ENCODE data around the gene MAS1. TPM values are rescaled to one million over a fixed set of nuclear protein-coding genes. Genes with fewer than 3 reads are reported as not detected.
A peak's percentile ranks its signal among the peaks of the same experiment; 100 is the strongest.
"Not testable (repeated sequence)": the region's sequence is repeated elsewhere in the genome, so short reads cannot be mapped to it uniquely, and the experiment has no call there.

MAS1 gene
- total RNA-seq, 1 donor from 2014 or later: not detected

DNA sequence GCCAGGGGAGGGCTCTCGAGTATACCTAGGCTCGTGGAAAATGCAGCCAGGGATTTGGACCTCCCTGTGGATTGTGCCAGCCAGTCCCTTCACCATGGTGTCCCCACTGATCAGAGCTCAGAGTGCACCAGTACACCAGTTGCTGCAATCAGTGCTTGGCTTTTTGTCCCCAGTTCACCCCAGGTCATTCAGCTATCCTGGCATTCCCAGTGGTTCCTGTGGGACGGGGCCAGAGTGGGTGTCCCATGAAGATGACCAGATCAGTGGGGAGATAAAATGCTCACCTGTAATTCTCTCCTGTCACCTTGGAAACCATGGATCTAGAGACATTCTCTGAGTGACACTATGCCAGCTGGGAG lies 23.8 kb downstream of the MAS1 start:
- DNase-seq (ENCODE audit: low spot score) (peak; percentile 85), ATAC-seq (peak; percentile 92)

DNA sequence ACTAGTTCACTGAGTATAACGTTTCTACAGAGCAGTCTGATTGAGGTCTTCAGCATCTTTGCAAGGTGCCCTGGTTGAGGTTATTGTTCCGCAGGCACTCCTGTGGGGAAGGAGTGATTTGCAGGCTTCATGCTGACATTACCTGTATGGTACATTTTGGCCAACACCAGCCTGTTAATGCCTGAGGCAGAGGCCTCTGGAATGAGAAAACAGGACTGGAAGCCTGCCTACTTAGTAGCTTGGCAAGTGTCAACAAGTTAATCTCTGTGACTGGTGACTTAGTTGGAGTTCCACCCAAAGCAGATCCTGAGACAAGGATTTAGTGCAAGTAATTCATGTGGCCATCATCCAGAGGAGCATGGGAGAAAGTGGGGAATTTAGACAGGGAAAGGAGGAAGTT lies 24.6 kb downstream of the MAS1 start:
- ATAC-seq: peak; percentile 44
- peak; percentile 42 for DNase-seq (ENCODE audit: low spot score)

DNA sequence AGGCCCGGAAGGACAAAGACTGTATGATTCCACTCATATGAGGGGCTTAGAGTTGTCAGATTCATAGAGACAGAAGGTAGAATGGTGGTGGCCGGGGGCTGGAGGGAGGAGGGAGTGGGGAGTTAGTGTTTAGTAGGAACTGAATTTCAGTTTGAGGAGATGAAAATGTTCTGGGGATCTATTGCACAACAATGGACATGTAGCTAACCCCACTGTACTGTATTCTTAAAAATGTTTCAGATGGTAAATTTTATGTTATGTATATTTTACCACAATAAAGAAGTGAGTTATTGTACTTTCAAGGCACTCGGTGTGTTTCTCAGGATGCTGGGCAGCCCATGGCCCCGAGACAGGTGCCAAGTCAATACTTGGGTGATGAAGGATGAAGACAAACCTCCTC lies 25.4 kb downstream of the MAS1 start:
- no peak for DNase-seq (ENCODE audit: low spot score)
- ATAC-seq: no peak

- ATAC-seq (peak; percentile 73), DNase-seq (ENCODE audit: low spot score) (peak; percentile 54)
Measured at GRCh38 chr6:159916752-159917151, 26.0 kb downstream of the MAS1 start.

DNA sequence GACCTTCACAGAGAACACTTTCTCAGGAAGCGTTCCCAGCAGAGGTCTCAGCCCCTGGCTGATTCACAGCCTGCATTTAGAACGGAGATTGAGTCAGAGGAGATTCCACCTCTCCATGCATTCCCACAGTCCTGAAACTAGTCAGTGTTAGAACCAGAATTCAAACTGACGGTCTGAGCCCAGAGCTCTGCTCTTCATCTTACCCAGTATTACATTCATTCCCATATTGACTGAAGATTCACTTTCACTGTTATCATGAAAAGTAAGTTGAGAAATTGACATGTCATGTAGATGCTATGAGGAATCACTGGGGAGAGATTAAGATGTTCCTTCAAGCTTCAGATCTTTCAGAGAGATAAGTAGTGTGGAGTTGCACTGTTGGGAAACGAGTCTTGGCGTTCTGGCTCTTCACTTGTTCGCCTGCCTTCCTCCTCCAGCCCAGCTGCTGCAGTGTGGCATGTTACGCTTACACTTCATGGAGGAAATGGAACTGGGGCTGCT lies 28.3 kb downstream of the MAS1 start:
- no peak for ATAC-seq

DNA sequence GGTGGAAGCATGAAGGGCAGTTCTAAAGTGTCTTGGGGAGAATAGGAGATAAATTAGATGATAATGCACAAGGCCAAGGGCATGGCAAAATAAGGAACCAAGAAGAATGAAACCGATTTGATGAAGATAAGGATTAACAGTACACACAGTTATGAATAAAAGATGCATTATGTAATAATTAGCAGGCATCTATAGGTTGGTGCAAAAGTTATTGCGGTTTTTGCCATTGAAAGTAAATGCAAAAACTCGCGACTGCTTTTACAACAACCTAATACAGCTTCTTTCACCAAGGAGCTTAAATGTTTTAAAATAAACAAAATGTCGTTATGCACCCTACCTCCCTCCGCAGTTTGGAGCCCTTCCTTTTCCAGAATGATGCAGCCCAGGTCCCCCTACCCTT lies 29.0 kb downstream of the MAS1 start:
- ATAC-seq: no peak
- DNase-seq (ENCODE audit: low spot score): no peak

More for the DNA sequence above, 28.3 kb downstream of the MAS1 start:
- no peak for DNase-seq (ENCODE audit: low spot score)

DNA sequence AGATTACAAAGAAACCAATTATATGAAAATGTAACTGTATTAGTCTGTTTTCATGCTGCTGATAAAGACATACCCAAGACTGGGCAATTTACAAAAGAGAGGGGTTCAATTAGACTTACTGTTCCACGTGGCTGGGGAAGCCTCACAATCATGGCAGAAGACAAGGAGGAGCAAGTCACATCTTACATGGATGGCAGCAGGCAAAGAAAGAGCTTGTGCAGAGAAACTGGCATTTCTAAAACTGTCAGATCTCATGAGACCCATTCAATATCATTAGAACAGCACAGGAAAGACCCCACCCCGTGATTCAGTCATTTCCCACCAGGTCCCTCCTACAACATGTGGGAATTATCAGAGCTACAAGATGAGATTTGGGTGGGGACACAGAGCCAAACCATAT lies 33.4 kb downstream of the MAS1 start:
- DNase-seq (ENCODE audit: low spot score); ATAC-seq: not testable (repeated sequence)

DNA sequence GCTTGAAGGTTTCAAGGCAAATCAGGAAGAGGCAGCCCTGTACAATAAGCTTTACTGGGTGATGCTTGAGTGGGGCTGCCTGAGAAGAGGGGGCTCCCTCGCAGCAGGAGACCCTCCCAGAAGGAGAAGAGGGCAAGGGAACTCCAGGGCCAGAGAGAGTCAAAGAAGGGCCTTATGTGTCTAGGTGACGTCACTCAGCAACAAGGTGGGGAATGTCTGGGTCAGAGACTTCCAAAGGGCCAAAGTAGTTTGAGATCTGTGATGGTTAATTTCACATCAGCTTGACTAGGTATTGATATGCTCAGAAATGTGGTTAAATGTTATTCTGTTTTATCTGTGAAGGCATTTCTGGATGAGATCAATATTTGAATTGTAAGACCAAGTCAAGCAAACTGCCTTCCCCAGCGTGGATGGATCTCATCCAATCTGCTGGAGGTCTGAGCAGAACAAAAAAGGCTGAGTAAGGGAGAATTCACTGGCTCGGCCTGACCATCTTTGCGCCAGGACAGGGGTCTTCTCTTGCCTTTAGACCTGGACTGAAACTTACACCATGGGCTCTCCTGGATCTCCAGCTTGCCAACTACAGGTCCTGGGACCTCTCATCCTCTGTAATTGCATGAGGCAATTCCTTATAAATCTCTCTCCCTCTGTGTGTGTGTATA lies 35.9 kb downstream of the MAS1 start:
- DNase-seq (ENCODE audit: low spot score): no peak
- peak; percentile 47 for ATAC-seq

DNA sequence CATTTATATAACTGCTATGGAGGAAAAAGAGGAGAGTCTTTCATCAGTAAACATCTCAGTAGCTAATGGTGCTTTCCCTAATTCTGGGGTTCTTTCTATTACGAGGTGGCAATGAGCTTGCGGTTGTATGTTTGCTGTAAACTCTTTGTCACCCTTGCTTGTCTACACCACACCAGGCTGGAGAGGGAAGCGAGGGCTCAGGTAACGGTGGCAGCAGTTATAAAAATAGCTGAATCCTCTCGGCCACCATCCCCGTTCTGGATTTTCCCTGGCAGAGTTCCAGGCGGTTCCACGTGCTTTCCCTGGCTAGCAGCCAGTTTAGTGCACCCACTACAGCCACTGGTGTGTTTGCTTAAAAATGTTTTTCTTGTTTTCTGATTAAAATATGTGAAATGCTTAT lies 39.0 kb downstream of the MAS1 start:
- DNase-seq (ENCODE audit: low spot score): no peak
- ATAC-seq: peak; percentile 23

GRCh38 chr6:159931112-159931511 lies 40.3 kb downstream of the MAS1 start:
- no peak for DNase-seq (ENCODE audit: low spot score)

DNA sequence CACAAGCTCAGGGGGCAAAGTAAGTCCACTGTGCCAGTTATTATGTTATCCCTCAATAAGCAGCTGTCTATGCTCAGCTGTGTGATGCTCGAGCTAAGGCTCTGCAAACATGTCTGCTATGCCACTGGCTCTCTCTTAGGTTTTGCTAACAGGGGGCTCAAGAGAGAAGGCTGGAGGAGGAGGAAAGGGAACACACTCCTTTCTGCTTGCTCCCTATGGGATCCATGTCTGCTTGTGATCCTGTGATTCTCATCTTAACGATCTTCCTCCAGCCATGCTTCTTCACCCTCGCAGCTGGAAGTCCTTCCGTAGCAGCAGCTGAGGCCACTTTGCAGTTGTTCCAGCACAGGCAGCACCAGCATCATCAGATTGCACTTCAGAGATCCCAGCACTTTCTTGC lies 41.1 kb downstream of the MAS1 start:
- no peak for ATAC-seq

More at GRCh38 chr6:159931112-159931511, 40.3 kb downstream of the MAS1 start:
- ATAC-seq: no peak

GRCh38 chr6:159933077-159933476 lies 42.3 kb downstream of the MAS1 start:
- ATAC-seq: no peak
- no peak for DNase-seq (ENCODE audit: low spot score)

More for the DNA sequence above, 41.1 kb downstream of the MAS1 start:
- no peak for DNase-seq (ENCODE audit: low spot score)

DNA sequence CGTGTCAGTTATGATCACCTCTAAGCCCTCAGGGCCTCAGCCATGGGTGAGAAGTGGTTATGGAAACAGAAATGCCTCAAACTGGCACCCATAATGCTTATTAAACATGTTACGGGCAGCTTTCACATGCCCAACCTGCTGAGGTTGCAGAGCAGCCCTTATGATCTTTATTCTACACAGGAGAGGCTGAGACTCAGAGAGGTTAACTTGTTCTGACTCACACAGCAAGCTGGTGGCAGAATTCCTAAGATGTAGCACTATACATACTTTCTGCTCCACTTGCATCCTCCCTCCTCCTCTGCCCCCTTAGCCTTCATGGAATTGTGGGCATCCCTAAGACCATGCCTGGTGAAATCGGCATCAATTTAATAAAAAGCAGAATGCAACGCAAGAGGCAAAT lies 43.4 kb downstream of the MAS1 start:
- no peak for ATAC-seq
- no peak for DNase-seq (ENCODE audit: low spot score)

- ATAC-seq: no peak
Measured at GRCh38 chr6:159935065-159935464, 44.3 kb downstream of the MAS1 start.

GRCh38 chr6:159935633-159936032 lies 44.8 kb downstream of the MAS1 start:
- no peak for DNase-seq (ENCODE audit: low spot score)
- ATAC-seq: no peak

More at GRCh38 chr6:159935065-159935464, 44.3 kb downstream of the MAS1 start:
- DNase-seq (ENCODE audit: low spot score): no peak

- ATAC-seq (peak; percentile 14), DNase-seq (ENCODE audit: low spot score) (no peak)
Measured at GRCh38 chr6:159939591-159940016, 48.8 kb downstream of the MAS1 start.

Other genes with a start within 250 kb of the MAS1 start
- gene SOD2, start 197.7 kb upstream of the MAS1 start, total RNA-seq: 608 TPM
- 23.7 TPM for gene WTAP, start 163.5 kb upstream of the MAS1 start, total RNA-seq
- gene ACAT2, start 128.9 kb upstream of the MAS1 start, total RNA-seq: 44.6 TPM
- 58.1 TPM for gene TCP1, start 101.4 kb upstream of the MAS1 start, total RNA-seq
- gene MRPL18, start 100.5 kb upstream of the MAS1 start, total RNA-seq: 28.8 TPM
- 0.23 TPM for gene PNLDC1, start 90.7 kb upstream of the MAS1 start, total RNA-seq
- gene IGF2R, start 78.1 kb downstream of the MAS1 start, total RNA-seq: 51.5 TPM
- 1,378 TPM for gene SLC22A1, start 230.8 kb downstream of the MAS1 start, total RNA-seq